ENCODE results near the gene SPESP1. TPM values are rescaled to one million over a fixed set of nuclear protein-coding genes. Genes with fewer than 3 reads are reported as not detected.

The SPESP1 gene
- total and polyA plus RNA-seq, 2 donors (not counting 3 experiments of a cell fraction or from before 2014, with no cell fraction given): 1.5 to 2.0 TPM

DNA sequence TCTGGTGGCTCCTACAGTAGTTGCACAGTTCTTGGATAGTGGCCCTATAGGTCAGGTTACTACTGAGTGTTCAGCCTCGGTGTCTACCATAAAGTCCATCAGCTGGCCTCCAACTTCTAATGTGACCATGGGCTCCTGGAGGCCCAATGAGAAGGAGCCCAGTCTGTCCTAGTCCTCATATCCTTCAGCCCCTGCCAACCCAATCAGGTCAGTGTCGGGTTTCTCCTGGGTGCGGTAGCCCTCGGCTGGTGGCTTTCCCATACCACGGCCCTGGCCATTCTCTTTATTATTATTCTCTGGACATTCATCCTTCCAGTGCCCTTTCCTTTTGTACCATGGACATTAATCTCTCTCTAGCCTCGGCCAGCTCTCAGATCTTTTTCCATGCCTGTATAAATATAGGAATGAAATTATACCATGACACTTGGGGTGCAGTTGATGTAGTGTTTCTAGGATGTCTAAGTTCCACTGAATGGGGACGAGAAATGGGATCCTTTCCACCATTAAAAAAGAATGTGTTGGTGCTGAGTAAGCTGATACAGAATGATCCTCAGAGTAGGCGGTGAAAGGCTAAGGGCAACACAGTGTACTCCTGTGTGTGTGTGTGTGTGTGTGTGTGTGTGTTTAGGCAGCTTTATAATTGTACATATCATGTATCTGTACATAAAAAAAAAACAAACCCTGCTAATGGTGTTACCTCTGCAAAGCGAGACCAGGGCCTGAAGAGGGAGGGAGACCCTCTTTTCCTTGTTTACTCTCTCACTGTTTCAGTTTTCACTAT is 64.8 kb downstream of the SPESP1 start:
- H3K36me3 ChIP-seq (ENCODE audit: control insufficient read depth in 2 of 2, extremely low read depth in 1 of 2, insufficient read depth in 2 of 2, low read length in 2 of 2): no peaks in the 10 kb centered on the region
- H3K9me1 ChIP-seq (replicated peaks; ENCODE audit: control insufficient read depth, extremely low read depth, insufficient read depth, low read length): no peaks in the 10 kb centered on the region
- H3K27me3 ChIP-seq (ENCODE audit: control insufficient read depth in 2 of 2, insufficient read depth in 2 of 2, low read length in 2 of 2): peaks cover 0 to 2% of the 10 kb centered on the region in 2 experiments
- no peaks in the 10 kb centered on the region for H4K20me1 ChIP-seq (replicated peaks; ENCODE audit: control insufficient read depth, extremely low read depth, insufficient read depth, low read length)
- no TSS peak for BruUV-seq (replicated peaks)
- no peaks in the 10 kb centered on the region for H3K9me3 ChIP-seq (replicated peaks; ENCODE audit: control insufficient read depth, insufficient read depth, low read length)
- CTCF ChIA-PET: no interaction called here
- H3K4me1 ChIP-seq (ENCODE audit: control insufficient read depth, extremely low read depth, insufficient read depth, low read length): no peaks in the 10 kb centered on the region
- dilution Hi-C loops (cut with MboI; ENCODE audit: extremely low pct_ligation_motif_present, low sequenced_read_pairs): no loop called here
- DNase-seq (ENCODE audit: low read depth, low spot score): no peak
- POLR2A ChIA-PET: no interaction called here
- intact Hi-C loops (cut with micrococcal nuclease): no loop called here
- no peak overlapping the region for H2AFZ ChIP-seq (ENCODE audit: low read depth, low read length)
- FAIRE-seq: no peak
- no peak overlapping the region for H3K4me3 ChIP-seq (replicated peaks in 1 of 3; ENCODE audit: insufficient read depth in 1 of 3, low read depth in 1 of 3, low read length in 3 of 3)
- H3K9ac ChIP-seq (replicated peaks; ENCODE audit: extremely low read depth, insufficient read depth, low read length): no peak overlapping the region
- no peak overlapping the region for H3K27ac ChIP-seq (ENCODE audit: insufficient read depth, low read depth, low read length)
- TF ChIP-seq FOS (IDR thresholded peaks at IDR 0.05; ENCODE audit: borderline replicate concordance, insufficient read depth, low read length) (no peak), POLR2AphosphoS5 (IDR thresholded peaks at IDR 0.05; ENCODE audit: insufficient read depth, low read depth, low read length) (no peak), POLR2A (IDR thresholded peaks at IDR 0.05; ENCODE audit: low read depth, low read length) (no peak), CTCF (IDR thresholded peaks at IDR 0.05; ENCODE audit: extremely low read depth in 1 of 2, insufficient read depth in 1 of 2, low read depth in 1 of 2, low read length in 2 of 2) (no peak), EZH2 (IDR thresholded peaks at IDR 0.05; ENCODE audit: borderline replicate concordance, low read depth, low read length, severe bottlenecking) (no peak), MYC (IDR thresholded peaks at IDR 0.05; ENCODE audit: low read depth, low read length) (no peak), JUN (IDR thresholded peaks at IDR 0.05; ENCODE audit: borderline replicate concordance, insufficient read depth, insufficient read length, low read depth) (no peak), MAX (IDR thresholded peaks at IDR 0.05; ENCODE audit: insufficient read depth, insufficient read length) (no peak), GATA2 (IDR thresholded peaks at IDR 0.05; ENCODE audit: insufficient read depth, insufficient read length, low read depth, low read length) (no peak)
- no peaks in the 10 kb centered on the region for H3K79me2 ChIP-seq (ENCODE audit: control insufficient read depth, insufficient read depth, low read length)
- no peak overlapping the region for H3K4me2 ChIP-seq (ENCODE audit: insufficient read depth, low read length)

Other genes with a start within 250 kb of the SPESP1 start
- gene ANP32A, start 109.6 kb upstream of the SPESP1 start, total RNA-seq: 169 and 179 TPM in 2 replicates
- 29.4 and 37.9 TPM in 2 replicates for gene ANP32A, start 109.6 kb upstream of the SPESP1 start, polyA plus RNA-seq
- gene NOX5, start 84.2 kb downstream of the SPESP1 start, total RNA-seq: 0.07 TPM in 1 of 2 replicates, not detected in the other
- 0.08 and 0.14 TPM in 2 replicates for gene NOX5, start 84.2 kb downstream of the SPESP1 start, polyA plus RNA-seq
- 79.8 and 86.6 TPM in 2 replicates for gene GLCE, start 230.1 kb downstream of the SPESP1 start, total RNA-seq
- 45.4 and 48.1 TPM in 2 replicates for gene GLCE, start 230.1 kb downstream of the SPESP1 start, polyA plus RNA-seq